HEK293 (cell line): Measurements from ENCODE around the gene SUPT3H.

Experiments used
- CTCF ChIA-PET: fragments of 350-600 bp; formaldehyde crosslinking; extraction: SDS; loops from one replicate; lab custom pipeline; 2021; ENCODE audit warnings: antibody characterized with exemption; lab: Yijun Ruan, JAX
- POLR2A ChIA-PET: fragments of 300-600 bp; formaldehyde crosslinking; extraction: SDS; loops from one replicate; lab custom pipeline; 2020; ENCODE audit warnings: antibody characterized with exemption, inconsistent platforms; lab: Yijun Ruan, JAX
- H3K27ac ChIP-seq: fragments of 200-500 bp; sonication (Bioruptor generic); 2 replicates; pipeline ENCODE4 v1.5.1; 2014; ENCODE audit warnings: low read depth, low read length, control low read depth, inconsistent platforms; ENCODE audit errors: extremely low read depth
- H3K36me3 ChIP-seq, 2 experiments: fragments of 200-500 bp in 1 of 2; sonication (Bioruptor generic) in 1 of 2; 1 replicate in 1 of 2; 2 replicates in 1 of 2; pipeline ENCODE4 v1.5.1; 2014 to 2017; ENCODE audit warnings: inconsistent platforms in 2 of 2, low read length in 2 of 2; ENCODE audit not compliant: control insufficient read depth in 2 of 2, insufficient read depth in 1 of 2
- H3K4me1 ChIP-seq: fragments of 200-500 bp; sonication (Bioruptor generic); 2 replicates; pipeline ENCODE4 v1.5.1; 2014; ENCODE audit warnings: mild to moderate bottlenecking, low read length, inconsistent platforms; ENCODE audit not compliant: control insufficient read depth, insufficient read depth
- H3K4me3 ChIP-seq: 2 replicates; pipeline ENCODE4 v1.5.1; 2011; ENCODE audit warnings: low read depth, mild to moderate bottlenecking, control low read depth, low read length, moderate library complexity
- H3K9me3 ChIP-seq: fragments of 200-500 bp; sonication (Bioruptor generic); 2 replicates; pipeline ENCODE4 v1.5.1; 2014; ENCODE audit warnings: low read depth, low read length, inconsistent platforms; ENCODE audit not compliant: control insufficient read depth, insufficient read depth
- HOXC10 ChIP-seq: sonication (generic); formaldehyde crosslinking; IDR thresholded peaks from 2 replicates; pipeline ENCODE4 v1.8.1; 2023; ENCODE audit warnings: mild to moderate bottlenecking, missing genetic modification reagents
- MEIS1 ChIP-seq: sonication (generic); formaldehyde crosslinking; IDR thresholded peaks from 2 replicates; pipeline ENCODE4 v1.8.1; 2022; ENCODE audit warnings: missing genetic modification reagents, mild to moderate bottlenecking, borderline replicate concordance
- SP7 ChIP-seq: fragments of 450-650 bp; formaldehyde crosslinking; IDR thresholded peaks from 2 replicates; pipeline ENCODE4 v1.5.1; 2016; ENCODE audit warnings: missing biosample characterization, missing genetic modification characterization
- YY2 ChIP-seq: fragments of 450-650 bp; formaldehyde crosslinking; IDR thresholded peaks from 2 replicates; pipeline ENCODE4 v1.5.1; 2016; ENCODE audit warnings: missing biosample characterization, missing genetic modification characterization
- ZNF133 ChIP-seq: fragments of 450-650 bp; formaldehyde crosslinking; IDR thresholded peaks from 2 replicates; pipeline ENCODE4 v1.5.1; 2016; ENCODE audit warnings: missing biosample characterization, missing genetic modification characterization
- ZNF184 ChIP-seq: fragments of 450-650 bp; IDR thresholded peaks from 2 replicates; pipeline ENCODE4 v1.5.1; 2018; ENCODE audit warnings: missing biosample characterization, mild to moderate bottlenecking, missing genetic modification characterization
- ZNF211 ChIP-seq: fragments of 450-650 bp; formaldehyde crosslinking; IDR thresholded peaks from 2 replicates; pipeline ENCODE4 v1.5.1; 2016; ENCODE audit warnings: low read depth, missing biosample characterization, missing genetic modification characterization
- ZNF292 ChIP-seq: fragments of 450-650 bp; formaldehyde crosslinking; IDR thresholded peaks from 2 replicates; pipeline ENCODE4 v1.5.1; 2016; ENCODE audit warnings: low read depth, missing biosample characterization, missing genetic modification characterization, borderline replicate concordance
- ZNF324 ChIP-seq: fragments of 450-650 bp; formaldehyde crosslinking; IDR thresholded peaks from 2 replicates; pipeline ENCODE4 v1.5.1; 2016; ENCODE audit warnings: missing biosample characterization, missing genetic modification characterization
- ZNF335 ChIP-seq: fragments of 450-650 bp; formaldehyde crosslinking; conservative IDR thresholded peaks from 2 replicates; pipeline ENCODE4 v1.5.1; 2016; ENCODE audit warnings: missing biosample characterization, missing genetic modification characterization
- ZNF341 ChIP-seq: fragments of 450-650 bp; formaldehyde crosslinking; IDR thresholded peaks from 2 replicates; pipeline ENCODE4; 2016; ENCODE audit warnings: low read depth, missing biosample characterization, missing genetic modification characterization
- ZNF423 ChIP-seq: fragments of 450-650 bp; formaldehyde crosslinking; IDR thresholded peaks from 2 replicates; pipeline ENCODE4 v1.5.1; 2016; ENCODE audit warnings: missing biosample characterization, missing genetic modification characterization
- ZNF48 ChIP-seq: fragments of 450-650 bp; formaldehyde crosslinking; IDR thresholded peaks from 2 replicates; pipeline ENCODE4 v1.5.1; 2016; ENCODE audit warnings: missing biosample characterization, missing genetic modification characterization
- ZNF510 ChIP-seq: fragments of 450-650 bp; formaldehyde crosslinking; IDR thresholded peaks from 2 replicates; pipeline ENCODE4 v1.5.1; 2018; ENCODE audit warnings: mild to moderate bottlenecking, missing genetic modification characterization, missing biosample characterization; ENCODE audit not compliant: insufficient replicate concordance
- ZNF549 ChIP-seq: fragments of 450-650 bp; IDR thresholded peaks from 2 replicates; pipeline ENCODE4 v1.5.1; 2018; ENCODE audit warnings: missing biosample characterization, missing genetic modification characterization, mild to moderate bottlenecking, inconsistent platforms, moderate library complexity
- ZNF610 ChIP-seq: fragments of 450-650 bp; formaldehyde crosslinking; IDR thresholded peaks from 2 replicates; pipeline ENCODE4 v1.5.1; 2016; ENCODE audit warnings: missing biosample characterization, missing genetic modification characterization, borderline replicate concordance
- ZNF660 ChIP-seq: fragments of 450-650 bp; IDR thresholded peaks from 2 replicates; pipeline ENCODE4 v1.5.1; 2018; ENCODE audit warnings: missing biosample characterization, mild to moderate bottlenecking, missing genetic modification characterization
- ZNF664 ChIP-seq: fragments of 450-650 bp; formaldehyde crosslinking; IDR thresholded peaks from 2 replicates; pipeline ENCODE4 v1.5.1; 2016; ENCODE audit warnings: missing biosample characterization, missing genetic modification characterization
- ZNF701 ChIP-seq: fragments of 450-650 bp; formaldehyde crosslinking; IDR thresholded peaks from 2 replicates; pipeline ENCODE4 v1.5.1; 2016; ENCODE audit warnings: missing biosample characterization, missing genetic modification characterization
- ZNF747 ChIP-seq: fragments of 450-650 bp; formaldehyde crosslinking; IDR thresholded peaks from 2 replicates; pipeline ENCODE4 v1.5.1; 2016; ENCODE audit warnings: missing biosample characterization, missing genetic modification characterization
- ZNF791 ChIP-seq: fragments of 450-650 bp; formaldehyde crosslinking; IDR thresholded peaks from 2 replicates; pipeline ENCODE4 v1.5.1; 2016; ENCODE audit warnings: missing biosample characterization, missing genetic modification characterization
- ZNF830 ChIP-seq: fragments of 450-650 bp; IDR thresholded peaks from 2 replicates; pipeline ENCODE4 v1.5.0; 2018; ENCODE audit warnings: missing biosample characterization, missing genetic modification characterization, low read depth, mild to moderate bottlenecking, moderate library complexity
- ZSCAN30 ChIP-seq: fragments of 450-650 bp; IDR thresholded peaks from 2 replicates; pipeline ENCODE4 v1.5.1; 2018; ENCODE audit warnings: missing biosample characterization, mild to moderate bottlenecking, missing genetic modification characterization, moderate library complexity
- TF ChIP-seq, protein P1 (sequence below): fragments of 450-650 bp; formaldehyde crosslinking; IDR thresholded peaks from 2 replicates; pipeline ENCODE4 v1.5.1; 2017; ENCODE audit warnings: missing biosample characterization, missing genetic modification characterization
- TF ChIP-seq, protein P2 (sequence below): fragments of 450-650 bp; formaldehyde crosslinking; IDR thresholded peaks from 2 replicates; pipeline ENCODE4 v1.5.1; 2017; ENCODE audit warnings: missing biosample characterization, missing genetic modification characterization
- TF ChIP-seq, protein P3 (sequence below): fragments of 450-650 bp; formaldehyde crosslinking; IDR thresholded peaks from 2 replicates; pipeline ENCODE4 v1.5.1; 2016; ENCODE audit warnings: missing biosample characterization, missing genetic modification characterization
- TF ChIP-seq, protein P4 (sequence below): IDR thresholded peaks from 2 replicates; pipeline ENCODE4 v1.6.1; 2011; ENCODE audit warnings: mild to moderate bottlenecking, low read depth, low read length, borderline replicate concordance

The SUPT3H gene

DNA sequence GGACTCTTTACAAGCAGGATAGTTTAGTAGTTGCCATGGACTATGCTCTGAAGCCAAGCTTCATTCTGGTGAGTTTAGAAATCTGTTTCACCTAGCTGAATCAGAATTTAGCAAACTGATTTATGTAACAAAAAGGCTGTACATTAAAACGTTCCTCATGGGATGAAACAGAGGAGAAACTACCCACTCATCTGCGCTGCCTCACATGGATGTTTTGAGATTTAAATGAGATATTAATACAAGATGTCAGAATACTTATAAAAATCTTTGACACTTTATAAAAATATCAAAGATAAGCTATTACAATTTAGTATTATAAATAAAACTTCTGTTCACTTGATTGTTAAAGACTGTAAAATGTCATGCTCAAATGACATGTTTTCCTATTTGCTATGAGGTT lies 32.8 kb downstream of the SUPT3H start:
- Histone ChIP-seq H3K4me3 (no peak overlapping the region), H3K4me1 (no peaks in the 10 kb centered on the region), H3K27ac (no peak overlapping the region), H3K9me3 (no peaks in the 10 kb centered on the region), H3K36me3 (no peaks in the 10 kb centered on the region)
- no peak for TF ChIP-seq ZNF335
- no peak for TF ChIP-seq MEIS1
- peak; percentile 93 for TF ChIP-seq ZNF664 (tag by site-specific recombination)
- TF ChIP-seq ZNF341 (tag by site-specific recombination) = no peak
- ChIA-PET CTCF (no interaction called here), POLR2A (no interaction called here)

DNA sequence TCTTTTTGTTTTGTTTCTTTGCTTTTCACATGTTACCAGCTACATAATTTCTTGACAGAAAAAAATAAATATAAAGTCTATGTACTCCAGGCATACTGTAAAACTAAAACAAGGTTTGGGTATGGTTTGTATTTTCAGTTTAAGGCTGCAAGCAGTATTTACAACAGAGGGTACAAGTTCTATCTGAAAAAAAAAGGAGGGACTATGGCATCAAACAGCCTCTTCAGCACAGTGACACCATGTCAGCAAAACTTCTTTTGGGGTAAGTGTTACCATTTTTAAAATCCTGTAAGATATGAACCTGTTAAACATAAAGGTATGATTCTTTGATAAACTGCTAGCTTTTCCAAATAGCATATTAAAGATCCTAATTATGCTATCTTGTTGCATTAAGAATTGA lies 49.2 kb downstream of the SUPT3H start:
- TF ChIP-seq ZNF701 (tag by site-specific recombination) = no peak
- no peak for TF ChIP-seq ZNF747 (tag by site-specific recombination)
- no peak for TF ChIP-seq HOXC10 (CRISPR knock-in tag)
- TF ChIP-seq, protein P1, sequence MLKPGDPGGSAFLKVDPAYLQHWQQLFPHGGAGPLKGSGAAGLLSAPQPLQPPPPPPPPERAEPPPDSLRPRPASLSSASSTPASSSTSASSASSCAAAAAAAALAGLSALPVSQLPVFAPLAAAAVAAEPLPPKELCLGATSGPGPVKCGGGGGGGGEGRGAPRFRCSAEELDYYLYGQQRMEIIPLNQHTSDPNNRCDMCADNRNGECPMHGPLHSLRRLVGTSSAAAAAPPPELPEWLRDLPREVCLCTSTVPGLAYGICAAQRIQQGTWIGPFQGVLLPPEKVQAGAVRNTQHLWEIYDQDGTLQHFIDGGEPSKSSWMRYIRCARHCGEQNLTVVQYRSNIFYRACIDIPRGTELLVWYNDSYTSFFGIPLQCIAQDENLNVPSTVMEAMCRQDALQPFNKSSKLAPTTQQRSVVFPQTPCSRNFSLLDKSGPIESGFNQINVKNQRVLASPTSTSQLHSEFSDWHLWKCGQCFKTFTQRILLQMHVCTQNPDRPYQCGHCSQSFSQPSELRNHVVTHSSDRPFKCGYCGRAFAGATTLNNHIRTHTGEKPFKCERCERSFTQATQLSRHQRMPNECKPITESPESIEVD = peak; percentile 25; the same call in 1 of the 2 replicates
- Histone ChIP-seq H3K4me1 (peaks cover 15% of the 10 kb centered on the region), H3K9me3 (no peaks in the 10 kb centered on the region), H3K27ac (no peak overlapping the region), H3K4me3 (no peak overlapping the region), H3K36me3 (no peaks in the 10 kb centered on the region)
- ChIA-PET CTCF (no interaction called here), POLR2A (no interaction called here)

DNA sequence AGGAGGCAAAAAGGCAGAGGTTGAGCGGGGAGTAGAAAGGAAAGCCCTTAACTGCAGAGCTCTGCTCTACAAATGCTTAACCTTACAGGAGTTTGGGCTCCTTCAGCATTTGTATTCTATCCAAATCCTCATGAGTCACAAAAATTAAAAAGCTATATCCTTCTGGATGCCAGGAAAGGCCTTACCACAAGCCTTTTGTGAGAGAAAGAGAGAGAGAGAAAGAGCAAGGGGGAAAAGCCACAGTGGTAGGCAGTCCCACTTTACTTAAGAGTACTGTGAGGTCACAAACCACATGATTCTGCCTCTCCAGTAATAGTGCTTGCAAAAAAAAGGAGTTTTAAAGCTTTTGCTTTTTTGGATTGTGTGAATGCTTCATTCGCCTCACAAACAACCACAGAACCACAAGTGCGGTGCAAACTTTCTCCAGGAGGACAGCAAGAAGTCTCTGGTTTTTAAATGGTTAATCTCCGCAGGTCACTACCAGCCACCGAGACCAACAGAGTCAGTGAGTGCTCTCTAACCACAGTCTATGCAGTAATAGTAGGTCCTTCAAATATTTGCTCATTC lies 49.7 kb downstream of the SUPT3H start, which contains the start of gene RUNX2:
Gene RUNX2 (plus strand): TSS at position 375 of the 567 bp plus-strand sequence. CDS start 397 bp downstream, outside the sequence.
- Histone ChIP-seq H3K9me3 (no peaks in the 10 kb centered on the region), H3K4me1 (peaks cover 15% of the 10 kb centered on the region), H3K4me3 (no peak within 1 kb of the TSS), H3K27ac (peak within 1 kb of the TSS; percentile 13; the same call in 1 of the 2 replicates), H3K36me3 (no peaks in the 10 kb centered on the region)
- CTCF ChIA-PET = interaction anchor here (0.6 kb wide), 1 partner anchor 9 kb away, joined by 3 read pairs; no protein-coding TSS in a partner anchor
- POLR2A ChIA-PET = no interaction called here
- no peak for TF ChIP-seq ZNF48
- no peak for TF ChIP-seq SP7 (tag by site-specific recombination)
- TF ChIP-seq ZNF324 = no peak
- no peak for TF ChIP-seq ZNF549
- no peak for TF ChIP-seq ZNF211 (tag by site-specific recombination)
- TF ChIP-seq, protein P2, sequence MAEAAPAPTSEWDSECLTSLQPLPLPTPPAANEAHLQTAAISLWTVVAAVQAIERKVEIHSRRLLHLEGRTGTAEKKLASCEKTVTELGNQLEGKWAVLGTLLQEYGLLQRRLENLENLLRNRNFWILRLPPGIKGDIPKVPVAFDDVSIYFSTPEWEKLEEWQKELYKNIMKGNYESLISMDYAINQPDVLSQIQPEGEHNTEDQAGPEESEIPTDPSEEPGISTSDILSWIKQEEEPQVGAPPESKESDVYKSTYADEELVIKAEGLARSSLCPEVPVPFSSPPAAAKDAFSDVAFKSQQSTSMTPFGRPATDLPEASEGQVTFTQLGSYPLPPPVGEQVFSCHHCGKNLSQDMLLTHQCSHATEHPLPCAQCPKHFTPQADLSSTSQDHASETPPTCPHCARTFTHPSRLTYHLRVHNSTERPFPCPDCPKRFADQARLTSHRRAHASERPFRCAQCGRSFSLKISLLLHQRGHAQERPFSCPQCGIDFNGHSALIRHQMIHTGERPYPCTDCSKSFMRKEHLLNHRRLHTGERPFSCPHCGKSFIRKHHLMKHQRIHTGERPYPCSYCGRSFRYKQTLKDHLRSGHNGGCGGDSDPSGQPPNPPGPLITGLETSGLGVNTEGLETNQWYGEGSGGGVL (tag by site-specific recombination) = no peak
- no peak for TF ChIP-seq ZNF660 (tag by site-specific recombination)
- TF ChIP-seq ZNF184 (tag by site-specific recombination) = no peak
- TF ChIP-seq, protein P3, sequence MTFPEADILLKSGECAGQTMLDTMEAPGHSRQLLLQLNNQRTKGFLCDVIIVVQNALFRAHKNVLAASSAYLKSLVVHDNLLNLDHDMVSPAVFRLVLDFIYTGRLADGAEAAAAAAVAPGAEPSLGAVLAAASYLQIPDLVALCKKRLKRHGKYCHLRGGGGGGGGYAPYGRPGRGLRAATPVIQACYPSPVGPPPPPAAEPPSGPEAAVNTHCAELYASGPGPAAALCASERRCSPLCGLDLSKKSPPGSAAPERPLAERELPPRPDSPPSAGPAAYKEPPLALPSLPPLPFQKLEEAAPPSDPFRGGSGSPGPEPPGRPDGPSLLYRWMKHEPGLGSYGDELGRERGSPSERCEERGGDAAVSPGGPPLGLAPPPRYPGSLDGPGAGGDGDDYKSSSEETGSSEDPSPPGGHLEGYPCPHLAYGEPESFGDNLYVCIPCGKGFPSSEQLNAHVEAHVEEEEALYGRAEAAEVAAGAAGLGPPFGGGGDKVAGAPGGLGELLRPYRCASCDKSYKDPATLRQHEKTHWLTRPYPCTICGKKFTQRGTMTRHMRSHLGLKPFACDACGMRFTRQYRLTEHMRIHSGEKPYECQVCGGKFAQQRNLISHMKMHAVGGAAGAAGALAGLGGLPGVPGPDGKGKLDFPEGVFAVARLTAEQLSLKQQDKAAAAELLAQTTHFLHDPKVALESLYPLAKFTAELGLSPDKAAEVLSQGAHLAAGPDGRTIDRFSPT (tag by site-specific recombination) = no peak
- TF ChIP-seq ZNF510 (tag by site-specific recombination) = no peak
- TF ChIP-seq, protein P4, sequence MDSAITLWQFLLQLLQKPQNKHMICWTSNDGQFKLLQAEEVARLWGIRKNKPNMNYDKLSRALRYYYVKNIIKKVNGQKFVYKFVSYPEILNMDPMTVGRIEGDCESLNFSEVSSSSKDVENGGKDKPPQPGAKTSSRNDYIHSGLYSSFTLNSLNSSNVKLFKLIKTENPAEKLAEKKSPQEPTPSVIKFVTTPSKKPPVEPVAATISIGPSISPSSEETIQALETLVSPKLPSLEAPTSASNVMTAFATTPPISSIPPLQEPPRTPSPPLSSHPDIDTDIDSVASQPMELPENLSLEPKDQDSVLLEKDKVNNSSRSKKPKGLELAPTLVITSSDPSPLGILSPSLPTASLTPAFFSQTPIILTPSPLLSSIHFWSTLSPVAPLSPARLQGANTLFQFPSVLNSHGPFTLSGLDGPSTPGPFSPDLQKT = no peak
- no peak for TF ChIP-seq ZNF423
- no peak for TF ChIP-seq ZNF292
- no peak for TF ChIP-seq ZNF133 (tag by site-specific recombination)
- TF ChIP-seq YY2 (tag by site-specific recombination) = no peak
- TF ChIP-seq ZNF791 (tag by site-specific recombination) = no peak
- TF ChIP-seq ZNF610 (tag by site-specific recombination) = no peak
- TF ChIP-seq ZNF830 (tag by site-specific recombination) = no peak
- no peak for TF ChIP-seq ZSCAN30 (tag by site-specific recombination)
